GM23248 (cell line): ENCODE data around the gene SPATA24. TPM values are rescaled to one million over a fixed set of nuclear protein-coding genes. Genes with fewer than 3 reads are reported as not detected.
A peak's percentile ranks its signal among the peaks of the same experiment; 100 is the strongest.

Source experiments
- DNase-seq: peaks from one replicate; pipeline ENCODE4 v3.0.0-alpha.2; 2015
- H2AFZ ChIP-seq: fragments of 200-600 bp; sonication (generic); 2 replicates; pipeline ENCODE4 v1.6.1; 2016; ENCODE audit warnings: antibody characterized with exemption
- H3F3A ChIP-seq: fragments of 200-600 bp; sonication (generic); 2 replicates; pipeline ENCODE4 v1.6.1; 2016; ENCODE audit warnings: mild to moderate bottlenecking, antibody characterized with exemption, mixed run types; ENCODE audit not compliant: insufficient read depth
- H3K27ac ChIP-seq: fragments of 200-600 bp; sonication (generic); 2 replicates; pipeline ENCODE4 v1.5.1; 2016; ENCODE audit warnings: mild to moderate bottlenecking
- H3K27me3 ChIP-seq: fragments of 200-600 bp; sonication (generic); replicated peaks from 2 replicates; pipeline ENCODE4 v1.6.1; 2016; ENCODE audit warnings: mild to moderate bottlenecking; ENCODE audit not compliant: insufficient read depth
- H3K36me3 ChIP-seq: fragments of 200-600 bp; sonication (generic); 2 replicates; pipeline ENCODE4 v1.6.1; 2016; ENCODE audit warnings: low read depth, mild to moderate bottlenecking
- H3K4me1 ChIP-seq: fragments of 200-600 bp; sonication (generic); 2 replicates; pipeline ENCODE4 v1.6.1; 2016; ENCODE audit warnings: mild to moderate bottlenecking; ENCODE audit not compliant: insufficient read depth
- H3K4me2 ChIP-seq: fragments of 200-600 bp; sonication (generic); one replicate; pipeline ENCODE4 v1.6.1; 2016; ENCODE audit warnings: mild to moderate bottlenecking; ENCODE audit not compliant: unreplicated experiment
- H3K4me3 ChIP-seq: fragments of 200-600 bp; sonication (generic); 2 replicates; pipeline ENCODE4 v1.5.1; 2016; ENCODE audit warnings: mild to moderate bottlenecking
- H3K79me2 ChIP-seq: fragments of 200-600 bp; sonication (generic); 2 replicates; pipeline ENCODE4 v1.6.1; 2016; ENCODE audit warnings: mild to moderate bottlenecking; ENCODE audit not compliant: insufficient read depth
- H3K9ac ChIP-seq: fragments of 200-600 bp; sonication (generic); 2 replicates; pipeline ENCODE4 v1.6.1; 2016; ENCODE audit warnings: mild to moderate bottlenecking
- H3K9me2 ChIP-seq: fragments of 200-600 bp; sonication (generic); 2 replicates; pipeline ENCODE4 v1.6.1; 2016; ENCODE audit warnings: mixed run types, mild to moderate bottlenecking, moderate library complexity; ENCODE audit not compliant: insufficient read depth
- H3K9me3 ChIP-seq: fragments of 200-600 bp; sonication (generic); one replicate; pipeline ENCODE4 v1.6.1; 2017; ENCODE audit warnings: low read depth
- H4K20me1 ChIP-seq: fragments of 200-600 bp; sonication (generic); 2 replicates; pipeline ENCODE4 v1.6.0; 2016; ENCODE audit not compliant: insufficient read depth
- EZH2 ChIP-seq: fragments of 200-600 bp; sonication (generic); IDR thresholded peaks from 2 replicates; pipeline ENCODE4 v1.6.1; 2018; ENCODE audit warnings: antibody characterized with exemption, mild to moderate bottlenecking; ENCODE audit not compliant: insufficient read depth, poor library complexity, severe bottlenecking
- EZH2phosphoT487 ChIP-seq: fragments of 200-600 bp; sonication (generic); IDR thresholded peaks from 2 replicates; pipeline ENCODE4 v1.6.1; 2018; ENCODE audit warnings: antibody characterized with exemption, moderate library complexity, mild to moderate bottlenecking, low read depth; ENCODE audit not compliant: insufficient read depth
- WGBS, 2 experiments: methylation state at CpG; one replicate each; pipeline ENCODE4 v1.1.6; 2015 to 2017; ENCODE audit warnings: low lambda C conversion rate in 2 of 2, low coverage in 1 of 2; ENCODE audit errors: missing lambda C conversion rate in 2 of 2; 5-methylcytosine and 5-hydroxymethylcytosine counted together
- in situ Hi-C: fragments of 300-500 bp; cut with MboI; formaldehyde crosslinking; loops from 2 replicates; pipeline ENCODE4 v1.15.0; 2020
- polyA plus RNA-seq: library from polyadenylated mRNA; unstranded; fragments of >200 nt; fragmentation: Nextera tagmentation; extraction: Ambion mirVana; gene quantifications from 2 replicates; pipeline ENCODE4 v1.2.1, GENCODE V29; 2016
- total RNA-seq: library from RNA; depleted of rRNA; stranded (reverse); fragments of >200 nt; shearing (Covaris generic); gene quantifications from 2 replicates; pipeline ENCODE4 v1.2.3, GENCODE V29; 2014

Gene SPATA24
- total and polyA plus RNA-seq, 2 experiments from 2014 or later: 0.43 to 4.3 TPM

DNA sequence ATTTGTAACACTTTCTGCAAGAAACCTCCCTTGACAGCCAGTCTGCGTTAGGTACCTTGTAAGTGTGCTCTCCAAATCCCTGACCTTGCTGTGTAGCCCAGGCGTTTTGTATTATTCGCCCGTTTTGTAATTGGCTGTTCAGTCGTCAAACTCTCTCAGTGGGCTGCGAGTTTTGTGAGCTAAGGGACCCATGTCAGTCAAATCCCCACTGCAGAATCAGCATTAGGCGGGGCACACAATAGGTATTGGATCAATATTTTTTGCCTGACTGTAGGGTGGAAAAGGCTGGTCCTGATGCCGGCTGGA is 34.8 kb upstream of the SPATA24 start:
- WGBS, 2 experiments: 34 to 40% methylated on average over 8 of the region's 8 CpGs
- peak overlapping the region; percentile 99 for H2AFZ ChIP-seq
- no peaks in the 10 kb centered on the region for H3K79me2 ChIP-seq
- H3K9me2 ChIP-seq: no peaks in the 10 kb centered on the region
- H3K27me3 ChIP-seq: no peaks in the 10 kb centered on the region
- no peak for DNase-seq
- peak overlapping the region; percentile 84 for H3K4me2 ChIP-seq
- peaks cover 8% of the 10 kb centered on the region for H3K4me1 ChIP-seq
- no peak overlapping the region for H3K27ac ChIP-seq
- H3K9ac ChIP-seq: peak overlapping the region; percentile 94
- in situ Hi-C loops: no loop called here
- peak overlapping the region; percentile 91 for H3K4me3 ChIP-seq
- H4K20me1 ChIP-seq: no peaks in the 10 kb centered on the region
- H3K36me3 ChIP-seq: no peaks in the 10 kb centered on the region
- peaks cover 7% of the 10 kb centered on the region; the same call in 1 of the 2 replicates for H3F3A ChIP-seq
- no peaks in the 10 kb centered on the region for H3K9me3 ChIP-seq
- TF ChIP-seq EZH2 (no peak), EZH2phosphoT487 (no peak)

DNA sequence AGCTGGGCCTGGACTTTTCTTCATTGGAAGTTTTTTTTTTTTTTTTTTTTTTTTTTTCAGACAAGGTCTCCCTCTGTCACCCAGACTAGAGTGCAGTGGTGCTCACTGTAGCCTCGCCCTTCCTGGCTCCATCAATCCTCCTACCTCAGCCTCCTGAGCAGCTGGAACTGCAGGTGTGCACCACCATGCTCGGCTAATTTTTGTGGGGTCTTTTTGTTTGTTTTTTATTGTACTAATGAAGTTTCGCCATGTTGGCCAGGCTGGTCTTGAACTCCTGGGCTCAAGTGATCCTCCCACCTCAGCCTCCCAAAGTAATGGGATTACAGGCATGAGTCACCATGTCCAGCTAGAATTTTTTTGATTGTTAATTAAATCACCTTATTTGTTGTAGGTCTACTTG is 31.8 kb upstream of the SPATA24 start:
- no peaks in the 10 kb centered on the region for H3K9me3 ChIP-seq
- DNase-seq: no peak
- WGBS, 2 experiments: 87 to 100% methylated on average over 3 of the region's 3 CpGs
- peaks cover 3% of the 10 kb centered on the region; the same call in 1 of the 2 replicates for H3K4me1 ChIP-seq
- H3K27me3 ChIP-seq: no peaks in the 10 kb centered on the region
- H3K9me2 ChIP-seq: no peaks in the 10 kb centered on the region
- no peaks in the 10 kb centered on the region for H3K79me2 ChIP-seq
- peaks cover 4% of the 10 kb centered on the region; the same call in 1 of the 2 replicates for H3F3A ChIP-seq
- no peak for TF ChIP-seq EZH2phosphoT487
- no peak for TF ChIP-seq EZH2
- no peak overlapping the region for H3K4me2 ChIP-seq
- no peaks in the 10 kb centered on the region for H3K36me3 ChIP-seq
- H3K9ac ChIP-seq: no peak overlapping the region
- in situ Hi-C loops: no loop called here
- H3K4me3 ChIP-seq: no peak overlapping the region
- no peak overlapping the region for H2AFZ ChIP-seq
- no peak overlapping the region for H3K27ac ChIP-seq
- H4K20me1 ChIP-seq: no peaks in the 10 kb centered on the region

DNA sequence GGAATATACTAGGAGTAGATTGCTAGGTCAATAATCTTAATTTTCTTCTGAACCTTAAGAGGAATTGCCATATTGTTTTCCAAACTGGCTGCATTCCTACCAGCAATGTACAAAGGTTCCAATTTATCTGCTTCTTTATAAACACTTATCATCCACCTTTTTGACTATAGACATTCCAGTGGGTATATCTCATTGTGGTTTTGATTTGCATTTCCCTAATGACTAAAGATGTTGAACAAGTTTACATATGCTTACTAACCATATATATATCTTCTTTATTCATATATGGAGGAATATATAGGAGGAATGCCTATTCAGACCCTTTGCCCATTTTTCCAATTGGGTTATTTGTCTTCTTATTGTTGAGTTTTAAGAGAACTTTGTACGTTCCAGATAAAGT is 27.8 kb upstream of the SPATA24 start:
- Histone ChIP-seq H3F3A (0 out of 2 replicates have a peak, but pooled peaks cover 5% of the 10 kb centered on the region), H3K9me3 (no peaks in the 10 kb centered on the region), H3K9me2 (no peaks in the 10 kb centered on the region), H3K36me3 (no peaks in the 10 kb centered on the region), H3K4me2 (no peak overlapping the region), H4K20me1 (no peaks in the 10 kb centered on the region), H3K4me3 (no peak overlapping the region), H3K27me3 (no peaks in the 10 kb centered on the region), H3K4me1 (0 out of 2 replicates have a peak, but pooled peaks cover 3% of the 10 kb centered on the region), H3K27ac (no peak overlapping the region), H2AFZ (no peak overlapping the region), H3K79me2 (no peaks in the 10 kb centered on the region), H3K9ac (no peak overlapping the region)
- 90 to 97% methylated on average over 1 of the region's 1 CpG for WGBS, 2 experiments
- no peak for DNase-seq
- in situ Hi-C loops: no loop called here
- TF ChIP-seq EZH2 (no peak), EZH2phosphoT487 (no peak)

DNA sequence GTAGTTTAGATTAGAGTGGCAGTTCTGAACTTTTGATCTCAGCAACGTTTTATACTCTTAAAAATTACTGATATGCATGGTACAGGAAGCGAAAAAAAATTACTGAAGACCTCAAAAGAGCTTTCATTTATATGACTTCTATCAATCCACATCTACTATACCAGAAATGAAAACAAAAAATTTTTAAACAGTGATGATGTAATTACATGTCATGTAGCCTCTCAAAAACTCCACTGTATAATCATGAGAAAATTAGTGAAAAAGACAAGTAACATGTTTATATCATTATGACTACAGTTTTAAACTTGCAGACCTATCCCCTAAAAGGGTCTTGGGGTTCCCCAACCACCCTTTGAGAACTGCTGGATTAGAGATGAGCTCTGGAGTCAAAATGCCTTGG is 26.1 kb upstream of the SPATA24 start:
- no peaks in the 10 kb centered on the region for H3K9me3 ChIP-seq
- no peak overlapping the region for H3K4me3 ChIP-seq
- H3K36me3 ChIP-seq: no peaks in the 10 kb centered on the region
- no peaks in the 10 kb centered on the region for H4K20me1 ChIP-seq
- DNase-seq: no peak
- H3K9ac ChIP-seq: no peak overlapping the region
- no peaks in the 10 kb centered on the region for H3K9me2 ChIP-seq
- H2AFZ ChIP-seq: no peak overlapping the region
- 0 out of 2 replicates have a peak, but pooled peaks cover 5% of the 10 kb centered on the region for H3F3A ChIP-seq
- H3K4me1 ChIP-seq: 0 out of 2 replicates have a peak, but pooled peaks cover 4% of the 10 kb centered on the region
- H3K27ac ChIP-seq: no peak overlapping the region
- no peaks in the 10 kb centered on the region for H3K79me2 ChIP-seq
- whole genome bisulfite sequencing, 2 experiments: 78 to 84% methylated on average over 2 of the region's 2 CpGs
- H3K4me2 ChIP-seq: no peak overlapping the region
- TF ChIP-seq EZH2 (no peak), EZH2phosphoT487 (no peak)
- in situ Hi-C loops: no loop called here
- H3K27me3 ChIP-seq: no peaks in the 10 kb centered on the region
